Measurements from ENCODE around the gene SMIM38. TPM values are rescaled to one million over a fixed set of nuclear protein-coding genes. Genes with fewer than 3 reads are reported as not detected.
A peak's percentile ranks its signal among the peaks of the same experiment; 100 is the strongest.

Gene SMIM38
- polyA plus RNA-seq (2011; rRNA removed) (0.09 and 0.10 TPM in 2 replicates), polyA minus RNA-seq (2011; rRNA and poly(A)+ RNA removed) (0.26 and 0.28 TPM in 2 replicates)

- Histone ChIP-seq H3K9me3 (ENCODE audit: control insufficient read depth, insufficient read depth, low read length) (peaks cover 3% of the 10 kb centered on the region; the same call in 1 of the 2 replicates), H3K27ac (ENCODE audit: low read depth, low read length) (peak within 1 kb of the TSS; percentile 47), H3K4me3 (ENCODE audit: low read depth, low read length) (no peak within 1 kb of the TSS), H3K27me3 (ENCODE audit: control insufficient read depth, insufficient read depth, low read length) (peaks cover under 1% of the 10 kb centered on the region)
- ChIA-PET CTCF (interaction anchor here (1.4 kb wide), 1 partner anchor 24 kb away, joined by 4 read pairs; no protein-coding TSS in a partner anchor), POLR2A (interaction anchor here (1.5 kb wide), 1 partner anchor 10 kb away, joined by 4 read pairs; no protein-coding TSS in a partner anchor)
- TF ChIP-seq CTCF (IDR thresholded peaks at IDR 0.05; ENCODE audit: low read depth, low read length), result no peak
- no peak for DNase-seq (ENCODE audit: low read depth, low spot score)
These were observed at the start of gene SMIM38 for GRCh38 chr11:69155302-69156234. SMIM38 (plus strand) TSS chr11:69155935; CDS start chr11:69157847, 1,912 bp downstream.

- H3K9me3 ChIP-seq (ENCODE audit: control insufficient read depth, insufficient read depth, low read length), result peaks cover 18% of the 10 kb centered on the region
- ChIA-PET POLR2A (interaction anchor here (1.2 kb wide), 1 partner anchor 537 kb away, joined by 5 read pairs; no protein-coding TSS in a partner anchor), CTCF (interaction anchor here (1.0 to 2.4 kb wide), 3 partner anchors 537 to 565 kb away, joined by 3 to 15 read pairs (median 5); no protein-coding TSS in a partner anchor)
- DNase-seq (ENCODE audit: low read depth, low spot score), result no peak
- H3K27me3 ChIP-seq (ENCODE audit: control insufficient read depth, insufficient read depth, low read length), result peaks cover 6% of the 10 kb centered on the region
- no peak overlapping the region for H3K4me3 ChIP-seq (ENCODE audit: low read depth, low read length)
- no peak for TF ChIP-seq CTCF (IDR thresholded peaks at IDR 0.05; ENCODE audit: low read depth, low read length)
- H3K27ac ChIP-seq (ENCODE audit: low read depth, low read length), result no peak overlapping the region
These were observed 49.5 kb upstream of the SMIM38 start for GRCh38 chr11:69106031-69106811.

GRCh38 chr11:69107413-69107812 is 48.3 kb upstream of the SMIM38 start:
- no peak for DNase-seq (ENCODE audit: low read depth, low spot score)
- no peak overlapping the region for H3K4me3 ChIP-seq (ENCODE audit: low read depth, low read length)
- H3K9me3 ChIP-seq (ENCODE audit: control insufficient read depth, insufficient read depth, low read length), result peaks cover 18% of the 10 kb centered on the region
- H3K27ac ChIP-seq (ENCODE audit: low read depth, low read length), result no peak overlapping the region
- POLR2A ChIA-PET, result no interaction called here
- no peak for TF ChIP-seq CTCF (IDR thresholded peaks at IDR 0.05; ENCODE audit: low read depth, low read length)
- CTCF ChIA-PET, result no interaction called here
- peaks cover 7% of the 10 kb centered on the region for H3K27me3 ChIP-seq (ENCODE audit: control insufficient read depth, insufficient read depth, low read length)

- no peak for DNase-seq (ENCODE audit: low read depth, low spot score)
- peaks cover 18% of the 10 kb centered on the region for H3K9me3 ChIP-seq (ENCODE audit: control insufficient read depth, insufficient read depth, low read length)
- ChIA-PET POLR2A (no interaction called here), CTCF (no interaction called here)
- peaks cover 7% of the 10 kb centered on the region for H3K27me3 ChIP-seq (ENCODE audit: control insufficient read depth, insufficient read depth, low read length)
- no peak for TF ChIP-seq CTCF (IDR thresholded peaks at IDR 0.05; ENCODE audit: low read depth, low read length)
- H3K4me3 ChIP-seq (ENCODE audit: low read depth, low read length), result no peak overlapping the region
- no peak overlapping the region for H3K27ac ChIP-seq (ENCODE audit: low read depth, low read length)
These were observed 47.7 kb upstream of the SMIM38 start for GRCh38 chr11:69108030-69108429.

Data from AG04450 (cell line).